ENCODE data around the gene PPARA. TPM values are rescaled to one million over a fixed set of nuclear protein-coding genes. Genes with fewer than 3 reads are reported as not detected.
A peak's percentile ranks its signal among the peaks of the same experiment; 100 is the strongest.

The PPARA gene
- total RNA-seq (2014; rRNA removed; shearing (Covaris generic)) = 4.9 and 11.9 TPM in 2 replicates

DNA sequence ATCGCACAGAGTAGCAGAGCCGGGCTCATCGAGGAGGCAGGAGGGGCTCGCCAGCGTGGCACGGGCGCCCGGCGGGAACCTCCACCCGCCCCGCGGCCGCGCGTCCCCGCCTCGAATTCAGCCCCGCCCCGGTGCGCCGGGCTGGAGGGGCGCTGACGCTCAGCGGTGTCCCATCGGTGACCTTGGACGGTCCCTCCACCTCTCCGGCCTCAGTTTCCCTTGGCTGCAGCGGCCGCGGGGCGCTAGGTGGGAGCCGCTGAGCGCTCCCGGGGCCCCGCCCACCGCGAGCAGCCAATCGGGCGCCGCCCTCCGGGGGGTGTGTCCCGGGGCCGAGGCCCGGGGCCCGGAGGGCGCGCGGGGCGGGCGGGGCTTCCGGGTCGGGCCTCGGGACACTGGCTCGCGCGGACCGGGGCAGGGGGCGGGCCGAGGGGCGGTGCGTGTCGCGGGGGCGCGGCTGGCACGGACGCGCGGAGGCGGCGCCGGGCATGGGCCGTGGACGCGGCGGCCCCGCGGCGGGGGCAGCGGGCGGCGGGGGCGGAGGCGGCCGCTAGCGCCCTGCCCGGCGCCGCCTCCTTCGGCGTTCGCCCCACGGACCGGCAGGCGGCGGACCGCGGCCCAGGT, at the start of gene PPARA:
PPARA (plus strand) TSS at position 493 of the 621 bp plus-strand sequence. CDS start 47,858 bp downstream, outside the sequence.
- H3K36me3 ChIP-seq = peaks cover 6% of the 10 kb centered on the region; the same call in 1 of the 2 replicates
- H3K4me1 ChIP-seq (replicated peaks) = peaks cover 17% of the 10 kb centered on the region
- peak within 1 kb of the TSS; percentile 62 for H3K4me3 ChIP-seq
- peak; percentile 67 to 79 for DNase-seq (ENCODE audit: low read depth in 1 of 2, low spot score in 2 of 2)
- H3K27me3 ChIP-seq (replicated peaks) = peaks cover 38% of the 10 kb centered on the region
- H3K9me3 ChIP-seq (replicated peaks) = peaks cover 3% of the 10 kb centered on the region; the same call in 1 of the 2 replicates
- H3K27ac ChIP-seq = no peak within 1 kb of the TSS

DNA sequence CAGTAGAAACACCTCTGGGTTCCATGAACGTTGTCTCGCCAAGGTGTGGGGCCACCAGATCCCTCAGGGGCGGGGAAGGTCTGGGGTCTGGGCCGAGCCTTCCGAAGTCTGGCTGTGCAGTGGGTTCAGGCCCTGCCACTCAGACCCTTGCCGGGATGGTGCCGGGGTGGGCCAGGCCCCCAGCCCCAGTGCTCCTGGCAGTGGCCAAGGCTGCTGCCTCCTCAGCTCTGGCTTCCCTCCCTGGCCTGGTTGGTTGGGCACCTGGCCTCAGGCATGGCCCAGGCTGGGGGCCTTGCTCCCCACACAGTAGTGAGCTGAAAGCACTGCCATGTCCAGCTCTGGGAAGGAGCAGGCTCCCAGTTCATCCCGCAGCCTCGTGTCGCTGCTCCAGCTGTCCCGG, 48.2 kb upstream of the PPARA start:
- no peaks in the 10 kb centered on the region for H3K9me3 ChIP-seq (replicated peaks)
- H3K4me3 ChIP-seq = no peak overlapping the region
- no peaks in the 10 kb centered on the region for H3K27me3 ChIP-seq (replicated peaks)
- peaks cover 100% of the 10 kb centered on the region for H3K36me3 ChIP-seq
- no peak overlapping the region for H3K27ac ChIP-seq
- peaks cover 6% of the 10 kb centered on the region; the same call in 1 of the 2 replicates for H3K4me1 ChIP-seq (replicated peaks)
- no peak for DNase-seq (ENCODE audit: low read depth in 1 of 2, low spot score in 2 of 2)

DNA sequence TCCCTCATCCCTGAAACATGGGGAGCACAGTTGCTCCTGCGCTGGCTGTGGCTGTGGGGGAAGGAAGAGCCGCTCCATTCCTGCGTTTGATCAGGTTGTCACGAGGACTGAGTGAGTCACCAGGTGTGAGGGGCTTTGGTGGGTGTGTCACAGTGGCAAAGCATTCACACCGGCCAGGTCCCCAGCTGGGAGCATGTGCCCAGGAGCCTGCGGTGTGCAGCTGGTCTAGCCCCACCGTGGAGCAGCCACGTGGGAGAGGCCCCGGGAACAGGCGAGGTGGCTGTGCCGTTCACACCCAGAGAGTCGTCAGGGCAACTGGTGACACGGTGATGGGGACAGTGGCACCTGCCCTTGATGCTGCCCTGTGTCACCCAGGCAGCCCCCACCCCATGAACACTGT, 47.6 kb upstream of the PPARA start:
- H3K9me3 ChIP-seq (replicated peaks) = no peaks in the 10 kb centered on the region
- no peak for DNase-seq (ENCODE audit: low read depth in 1 of 2, low spot score in 2 of 2)
- H3K36me3 ChIP-seq = peaks cover 100% of the 10 kb centered on the region
- H3K4me1 ChIP-seq (replicated peaks) = peaks cover 6% of the 10 kb centered on the region; the same call in 1 of the 2 replicates
- no peak overlapping the region for H3K27ac ChIP-seq
- no peak overlapping the region for H3K4me3 ChIP-seq
- no peaks in the 10 kb centered on the region for H3K27me3 ChIP-seq (replicated peaks)

DNA sequence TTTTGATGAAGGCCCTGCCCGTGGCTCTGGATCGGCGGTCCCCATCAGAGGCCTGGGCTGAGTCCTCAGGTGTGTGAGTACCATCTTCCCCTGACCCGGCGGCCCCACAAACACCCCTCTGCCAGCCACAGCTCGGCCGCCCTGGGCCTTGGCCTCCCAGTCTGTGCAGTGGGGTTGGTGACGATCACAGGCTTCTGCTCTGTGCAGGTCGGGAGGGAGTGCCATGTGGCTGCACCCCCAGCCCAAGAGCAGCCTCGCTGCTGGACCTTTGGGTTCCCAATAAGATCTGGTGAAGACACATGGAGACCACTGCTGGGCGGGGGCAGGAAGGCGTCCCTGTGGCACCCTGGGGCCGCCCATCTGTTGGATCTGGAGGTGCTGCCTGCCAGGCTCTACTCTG, 47.1 kb upstream of the PPARA start:
- no peak for DNase-seq (ENCODE audit: low read depth in 1 of 2, low spot score in 2 of 2)
- H3K9me3 ChIP-seq (replicated peaks) = no peaks in the 10 kb centered on the region

DNA sequence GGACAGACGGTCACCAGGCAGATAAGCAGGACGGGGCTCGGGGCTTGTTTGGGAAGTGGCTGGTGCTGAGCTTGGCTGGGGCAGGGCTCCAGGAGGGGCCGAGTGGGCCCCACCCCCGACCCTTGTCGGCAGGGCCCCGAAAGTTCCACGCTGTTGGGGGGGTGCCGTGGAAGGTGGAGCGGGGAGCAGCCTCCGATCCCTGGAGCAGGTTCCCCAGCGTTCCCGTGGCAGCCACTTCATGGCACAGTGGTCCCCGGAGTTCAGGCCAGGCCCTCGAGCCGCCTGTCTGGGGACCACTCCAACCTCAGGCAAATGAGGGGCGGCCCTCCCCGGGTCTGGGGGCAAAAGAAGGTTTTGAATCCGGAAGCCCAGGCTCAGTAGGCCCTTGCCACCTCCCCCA, 46.7 kb upstream of the PPARA start:
- no peak for DNase-seq (ENCODE audit: low read depth in 1 of 2, low spot score in 2 of 2)
- Histone ChIP-seq H3K9me3 (replicated peaks) (no peaks in the 10 kb centered on the region), H3K27me3 (replicated peaks) (no peaks in the 10 kb centered on the region), H3K4me1 (replicated peaks) (peaks cover 9% of the 10 kb centered on the region; the same call in 1 of the 2 replicates), H3K4me3 (no peak overlapping the region), H3K27ac (no peak overlapping the region), H3K36me3 (peaks cover 100% of the 10 kb centered on the region)

More for the DNA sequence above, 47.1 kb upstream of the PPARA start:
- H3K4me3 ChIP-seq = no peak overlapping the region
- H3K4me1 ChIP-seq (replicated peaks) = peaks cover 9% of the 10 kb centered on the region; the same call in 1 of the 2 replicates
- no peaks in the 10 kb centered on the region for H3K27me3 ChIP-seq (replicated peaks)
- H3K27ac ChIP-seq = no peak overlapping the region
- H3K36me3 ChIP-seq = peaks cover 100% of the 10 kb centered on the region

DNA sequence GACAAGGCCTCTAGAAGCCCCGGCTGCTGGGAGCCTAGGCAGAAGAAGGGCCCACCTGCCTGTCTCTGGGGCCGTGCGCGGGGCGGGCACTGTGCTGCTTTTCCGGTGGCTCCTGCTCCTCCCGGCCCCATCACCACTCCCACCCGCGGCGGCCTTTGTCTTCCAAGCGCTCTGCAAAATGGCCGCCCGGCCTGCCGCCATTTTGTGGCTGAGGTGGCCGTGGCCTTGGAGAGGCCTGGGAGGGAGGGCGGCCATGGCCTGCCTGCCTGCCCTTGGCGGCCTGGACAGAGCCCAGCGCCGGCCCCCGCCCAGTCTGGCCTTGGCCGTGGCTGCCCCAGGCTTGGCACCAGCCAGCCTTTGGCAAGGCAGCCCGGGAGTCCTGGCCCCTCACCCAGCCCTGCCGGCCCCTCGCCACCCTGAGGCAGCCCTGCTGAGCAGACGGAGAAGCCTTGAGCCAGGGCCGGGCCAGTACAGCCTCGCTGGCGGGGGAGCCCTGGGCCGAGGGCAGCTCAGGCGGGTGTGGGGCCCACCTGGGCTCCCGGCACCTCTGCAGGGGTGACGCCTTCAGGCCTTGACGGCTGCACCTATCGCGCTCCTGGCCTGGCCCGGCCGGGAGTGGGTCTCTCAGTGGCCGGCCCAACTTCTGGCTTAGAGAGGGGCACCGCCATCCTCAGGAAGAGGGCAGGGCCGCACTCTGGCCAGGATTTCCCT, 46.0 kb upstream of the PPARA start:
- no peak overlapping the region for H3K4me3 ChIP-seq
- H3K9me3 ChIP-seq (replicated peaks) = no peaks in the 10 kb centered on the region
- H3K27ac ChIP-seq = no peak overlapping the region
- H3K27me3 ChIP-seq (replicated peaks) = no peaks in the 10 kb centered on the region
- H3K4me1 ChIP-seq (replicated peaks) = peaks cover 9% of the 10 kb centered on the region; the same call in 1 of the 2 replicates
- peaks cover 100% of the 10 kb centered on the region for H3K36me3 ChIP-seq
- no peak for DNase-seq (ENCODE audit: low read depth in 1 of 2, low spot score in 2 of 2)

DNA sequence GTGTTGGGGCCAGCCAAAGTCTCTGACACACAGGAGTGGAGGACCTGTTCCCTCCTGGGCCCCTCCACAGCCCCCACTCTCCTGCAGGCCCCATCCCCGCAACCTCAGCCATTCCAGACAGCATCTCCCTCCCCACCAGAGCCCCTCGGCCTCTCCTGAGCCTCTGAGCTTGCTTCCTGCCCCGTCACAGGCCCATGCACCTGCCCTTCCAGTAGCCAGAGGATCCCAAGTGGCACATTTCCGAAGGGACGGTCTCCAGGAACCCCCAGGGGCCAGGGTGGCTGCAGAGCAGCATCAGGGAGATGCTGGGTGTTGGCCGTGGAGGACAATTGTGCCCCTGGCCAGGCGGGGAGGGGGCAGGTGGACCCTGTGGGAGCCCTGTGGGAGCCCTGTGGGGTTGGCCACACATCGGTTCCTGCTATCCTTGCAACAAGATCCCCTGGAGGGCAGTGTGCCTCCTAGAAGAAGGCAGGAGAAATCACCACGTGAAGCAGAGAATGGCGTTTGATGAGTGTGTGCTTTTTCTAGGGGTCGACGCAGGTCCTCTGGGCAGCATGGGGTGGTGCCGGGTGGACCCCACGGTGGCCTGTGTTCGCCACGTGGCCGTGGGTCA, 45.3 kb upstream of the PPARA start:
- DNase-seq (ENCODE audit: low read depth in 1 of 2, low spot score in 2 of 2) = no peak
- Histone ChIP-seq H3K4me3 (no peak overlapping the region), H3K4me1 (replicated peaks) (peaks cover 9% of the 10 kb centered on the region), H3K36me3 (peaks cover 100% of the 10 kb centered on the region), H3K27me3 (replicated peaks) (no peaks in the 10 kb centered on the region), H3K9me3 (replicated peaks) (no peaks in the 10 kb centered on the region), H3K27ac (no peak overlapping the region)

DNA sequence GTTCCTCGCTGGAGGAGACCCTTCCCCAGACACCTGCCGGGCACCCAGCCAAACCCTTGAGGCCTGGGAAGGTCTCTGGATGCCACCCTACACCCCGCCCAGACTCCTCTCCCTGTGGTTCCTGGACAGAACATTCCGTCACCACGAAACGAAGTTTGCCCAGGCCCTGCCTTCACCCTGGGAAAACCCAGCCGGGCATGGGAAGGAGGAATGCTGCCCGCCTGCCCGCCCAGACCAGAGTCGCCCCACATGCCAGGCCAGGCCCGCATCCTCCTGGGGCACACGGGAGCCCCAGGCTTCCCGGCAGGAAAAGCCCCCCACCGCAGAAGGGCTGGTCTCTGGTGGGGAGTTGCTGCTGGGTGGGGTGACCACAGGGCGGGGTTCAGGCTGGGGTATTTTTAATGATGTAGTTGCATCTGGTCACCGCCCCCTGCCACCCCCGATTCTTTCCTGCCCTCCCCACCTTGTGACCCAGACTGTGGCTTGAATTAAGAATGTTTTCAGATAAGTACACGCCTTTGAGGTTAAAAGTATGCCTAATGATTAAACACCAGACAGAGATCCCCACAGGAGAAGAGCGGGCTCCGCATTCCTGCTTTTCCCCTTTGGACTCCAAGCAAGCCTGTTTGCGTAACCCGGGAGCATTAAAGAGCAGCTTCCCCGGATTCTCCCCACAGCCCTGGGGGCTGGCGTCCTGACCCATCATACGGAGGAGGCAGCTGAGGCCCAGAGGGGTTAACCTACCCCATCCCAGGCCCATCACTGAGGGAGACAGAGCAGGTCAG, 44.6 kb upstream of the PPARA start:
- H3K27ac ChIP-seq = no peak overlapping the region
- H3K4me1 ChIP-seq (replicated peaks) = peaks cover 14% of the 10 kb centered on the region
- no peak for DNase-seq (ENCODE audit: low read depth in 1 of 2, low spot score in 2 of 2)
- H3K4me3 ChIP-seq = no peak overlapping the region
- no peaks in the 10 kb centered on the region for H3K9me3 ChIP-seq (replicated peaks)
- H3K27me3 ChIP-seq (replicated peaks) = no peaks in the 10 kb centered on the region
- peaks cover 100% of the 10 kb centered on the region for H3K36me3 ChIP-seq

DNA sequence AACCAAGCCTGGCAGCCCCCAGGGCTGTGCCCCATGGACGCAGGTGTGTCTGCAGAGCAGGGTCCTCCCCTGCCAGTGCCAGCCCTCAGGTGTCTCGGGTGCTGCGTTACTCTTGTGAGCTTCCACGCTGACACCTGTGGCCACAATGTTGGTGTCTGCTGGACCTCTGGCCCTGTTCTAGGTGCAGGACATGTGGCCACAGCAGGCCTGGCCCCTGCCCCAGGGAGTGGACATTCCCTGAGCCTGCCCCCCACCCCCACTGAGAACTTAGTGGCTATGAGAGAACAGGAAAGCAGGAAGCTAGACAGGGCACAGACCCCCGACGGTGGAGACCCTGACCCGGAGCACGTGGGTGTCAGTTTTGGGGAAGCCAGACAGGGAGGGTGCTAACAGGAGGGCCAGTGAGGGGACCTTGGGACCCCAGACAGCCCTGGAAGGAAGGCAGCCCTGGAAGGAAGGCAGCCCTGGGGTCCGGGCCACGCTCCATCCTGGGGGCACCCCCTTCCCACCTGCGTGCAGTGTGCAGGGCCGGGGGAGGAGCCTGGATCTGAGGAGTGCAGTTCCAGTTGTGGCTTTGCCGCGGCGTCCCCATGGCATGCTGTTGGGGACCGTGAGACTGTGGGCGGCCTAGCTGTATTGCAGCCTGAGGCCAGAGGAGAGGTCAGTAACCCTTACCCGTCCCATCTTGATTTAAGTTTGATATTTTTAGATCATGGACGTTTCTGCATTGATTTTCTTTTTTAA, 43.9 kb upstream of the PPARA start:
- no peaks in the 10 kb centered on the region for H3K9me3 ChIP-seq (replicated peaks)
- no peaks in the 10 kb centered on the region for H3K27me3 ChIP-seq (replicated peaks)
- H3K4me3 ChIP-seq = no peak overlapping the region
- H3K4me1 ChIP-seq (replicated peaks) = peaks cover 14% of the 10 kb centered on the region
- no peak for DNase-seq (ENCODE audit: low read depth in 1 of 2, low spot score in 2 of 2)
- H3K36me3 ChIP-seq = peaks cover 100% of the 10 kb centered on the region
- no peak overlapping the region for H3K27ac ChIP-seq

DNA sequence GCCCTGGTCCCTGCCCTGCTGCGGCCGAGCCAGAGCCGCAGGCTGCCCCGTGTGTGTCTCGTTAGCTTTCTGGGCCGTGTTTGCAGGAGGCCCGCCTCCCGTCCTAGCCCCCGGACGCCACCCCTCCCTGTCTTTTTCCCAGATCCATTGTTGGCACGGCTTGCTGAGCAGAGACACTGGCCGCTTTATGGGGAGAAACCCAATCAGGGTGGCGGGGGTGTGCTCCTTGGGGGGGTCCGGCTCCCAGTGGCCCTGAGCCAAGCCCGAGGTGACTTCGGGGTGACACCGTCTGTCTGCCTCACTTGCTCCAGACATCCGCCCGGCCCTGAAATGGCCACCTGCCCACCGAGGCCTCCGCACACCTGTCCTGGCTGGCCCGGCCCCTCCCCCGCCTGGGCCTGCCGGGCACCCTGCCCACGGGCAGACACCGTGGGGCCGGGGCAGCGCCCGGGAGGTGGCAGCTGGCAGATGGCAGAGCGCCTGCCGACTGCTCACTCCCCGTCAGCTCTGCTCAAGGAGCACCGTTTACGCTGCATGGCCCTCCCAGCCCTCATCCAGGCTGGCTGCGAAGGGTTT, 43.1 kb upstream of the PPARA start:
- no peak overlapping the region for H3K27ac ChIP-seq
- H3K4me1 ChIP-seq (replicated peaks) = peaks cover 14% of the 10 kb centered on the region
- no peak for DNase-seq (ENCODE audit: low read depth in 1 of 2, low spot score in 2 of 2)
- H3K27me3 ChIP-seq (replicated peaks) = no peaks in the 10 kb centered on the region
- no peaks in the 10 kb centered on the region for H3K9me3 ChIP-seq (replicated peaks)
- H3K36me3 ChIP-seq = peaks cover 100% of the 10 kb centered on the region
- H3K4me3 ChIP-seq = no peak overlapping the region

DNA sequence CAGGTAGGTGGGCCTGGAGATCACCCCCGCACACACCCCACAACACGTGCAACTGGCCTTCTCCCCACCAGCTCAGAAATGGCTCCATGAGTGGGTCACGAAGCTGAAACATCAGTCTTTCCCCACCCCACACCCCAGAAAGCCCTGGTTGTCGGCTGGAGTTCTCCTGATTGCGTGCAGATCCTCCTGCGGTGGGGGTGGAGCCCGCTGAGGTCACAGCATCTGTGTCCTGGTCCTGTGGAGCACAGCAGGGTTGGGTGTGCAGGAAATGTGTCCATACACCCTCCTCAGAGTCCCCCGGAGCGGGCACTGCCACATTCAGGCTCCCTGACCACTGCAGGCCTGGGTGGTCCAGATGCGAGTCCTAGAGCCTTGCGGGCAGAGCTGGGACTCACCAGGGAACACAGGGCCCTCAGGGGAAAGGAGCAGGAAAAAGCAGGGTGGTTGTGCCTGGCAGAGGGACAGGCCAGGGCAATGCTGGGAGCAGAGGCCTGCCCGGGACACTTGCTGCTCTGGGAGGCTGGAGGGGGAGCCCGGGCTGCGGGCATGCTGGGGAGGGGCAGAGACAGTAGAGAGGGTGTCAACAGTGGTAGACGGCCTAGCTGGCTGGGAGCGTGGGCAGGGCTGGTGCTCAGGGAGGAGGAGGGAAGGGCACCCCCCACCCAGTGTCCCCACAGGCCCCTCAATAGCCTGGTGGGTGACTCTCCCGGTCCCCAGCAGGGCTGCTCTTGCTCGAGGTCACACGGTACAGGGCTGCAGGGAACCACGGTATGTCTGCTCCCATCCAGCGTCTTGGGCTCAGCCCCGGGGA, 42.4 kb upstream of the PPARA start:
- peaks cover 100% of the 10 kb centered on the region for H3K36me3 ChIP-seq
- no peak for DNase-seq (ENCODE audit: low read depth in 1 of 2, low spot score in 2 of 2)
- peaks cover 14% of the 10 kb centered on the region for H3K4me1 ChIP-seq (replicated peaks)
- H3K27me3 ChIP-seq (replicated peaks) = no peaks in the 10 kb centered on the region
- no peaks in the 10 kb centered on the region for H3K9me3 ChIP-seq (replicated peaks)
- H3K27ac ChIP-seq = no peak overlapping the region
- no peak overlapping the region for H3K4me3 ChIP-seq
